HEK293 (cell line): Measurements from ENCODE around the gene KCNJ11.

Source experiments
- CTCF ChIA-PET: fragments of 350-600 bp; formaldehyde crosslinking; extraction: SDS; loops from one replicate; lab custom pipeline; 2021; ENCODE audit warnings: antibody characterized with exemption; lab: Yijun Ruan, JAX
- POLR2A ChIA-PET: fragments of 300-600 bp; formaldehyde crosslinking; extraction: SDS; loops from one replicate; lab custom pipeline; 2020; ENCODE audit warnings: antibody characterized with exemption, inconsistent platforms; lab: Yijun Ruan, JAX
- H3K27ac ChIP-seq: fragments of 200-500 bp; sonication (Bioruptor generic); 2 replicates; pipeline ENCODE4 v1.5.1; 2014; ENCODE audit warnings: low read depth, low read length, control low read depth, inconsistent platforms; ENCODE audit errors: extremely low read depth
- H3K36me3 ChIP-seq, 2 experiments: fragments of 200-500 bp in 1 of 2; sonication (Bioruptor generic) in 1 of 2; 1 replicate in 1 of 2; 2 replicates in 1 of 2; pipeline ENCODE4 v1.5.1; 2014 to 2017; ENCODE audit warnings: inconsistent platforms in 2 of 2, low read length in 2 of 2; ENCODE audit not compliant: control insufficient read depth in 2 of 2, insufficient read depth in 1 of 2
- H3K4me1 ChIP-seq: fragments of 200-500 bp; sonication (Bioruptor generic); 2 replicates; pipeline ENCODE4 v1.5.1; 2014; ENCODE audit warnings: mild to moderate bottlenecking, low read length, inconsistent platforms; ENCODE audit not compliant: control insufficient read depth, insufficient read depth
- H3K4me3 ChIP-seq: 2 replicates; pipeline ENCODE4 v1.5.1; 2011; ENCODE audit warnings: low read depth, mild to moderate bottlenecking, control low read depth, low read length, moderate library complexity
- H3K9me3 ChIP-seq: fragments of 200-500 bp; sonication (Bioruptor generic); 2 replicates; pipeline ENCODE4 v1.5.1; 2014; ENCODE audit warnings: low read depth, low read length, inconsistent platforms; ENCODE audit not compliant: control insufficient read depth, insufficient read depth
- BCL11B ChIP-seq: fragments of 450-650 bp; formaldehyde crosslinking; IDR thresholded peaks from 2 replicates; pipeline ENCODE4 v1.5.1; 2016; ENCODE audit warnings: low read depth, missing biosample characterization, missing genetic modification characterization
- CTCF ChIP-seq: fragments of 450-650 bp; formaldehyde crosslinking; IDR thresholded peaks from 2 replicates; pipeline ENCODE4 v1.5.1; 2016; ENCODE audit warnings: missing biosample characterization, missing genetic modification characterization
- GLIS2 ChIP-seq: fragments of 450-650 bp; formaldehyde crosslinking; IDR thresholded peaks from 2 replicates; pipeline ENCODE4 v1.5.1; 2016; ENCODE audit warnings: missing biosample characterization, missing genetic modification characterization
- HIC1 ChIP-seq: fragments of 450-650 bp; formaldehyde crosslinking; IDR thresholded peaks from 2 replicates; pipeline ENCODE4 v1.5.1; 2016; ENCODE audit warnings: missing biosample characterization, missing genetic modification characterization
- IKZF3 ChIP-seq: fragments of 450-650 bp; IDR thresholded peaks from 2 replicates; pipeline ENCODE4 v1.5.0; 2018; ENCODE audit warnings: missing biosample characterization, mild to moderate bottlenecking, missing genetic modification characterization, moderate library complexity
- INSM2 ChIP-seq: fragments of 450-650 bp; formaldehyde crosslinking; IDR thresholded peaks from 2 replicates; pipeline ENCODE4 v1.5.1; 2016; ENCODE audit warnings: missing biosample characterization, missing genetic modification characterization
- KLF10 ChIP-seq: fragments of 450-650 bp; IDR thresholded peaks from 2 replicates; pipeline ENCODE4 v1.5.1; 2018; ENCODE audit warnings: missing biosample characterization, mild to moderate bottlenecking, missing genetic modification characterization
- KLF9 ChIP-seq: fragments of 450-650 bp; formaldehyde crosslinking; IDR thresholded peaks from 2 replicates; pipeline ENCODE4 v1.5.1; 2016; ENCODE audit warnings: missing biosample characterization, missing genetic modification characterization, low read depth
- SCRT2 ChIP-seq: fragments of 450-650 bp; formaldehyde crosslinking; IDR thresholded peaks from 2 replicates; pipeline ENCODE4 v1.5.1; 2016; ENCODE audit warnings: missing biosample characterization, missing genetic modification characterization
- WT1 ChIP-seq: fragments of 450-650 bp; formaldehyde crosslinking; IDR thresholded peaks from 2 replicates; pipeline ENCODE4 v1.5.1; 2016; ENCODE audit warnings: missing biosample characterization, missing genetic modification characterization
- ZBTB49 ChIP-seq: fragments of 450-650 bp; formaldehyde crosslinking; IDR thresholded peaks from 2 replicates; pipeline ENCODE4 v1.5.1; 2016; ENCODE audit warnings: missing biosample characterization, missing genetic modification characterization, low read depth
- ZNF175 ChIP-seq: fragments of 450-650 bp; formaldehyde crosslinking; IDR thresholded peaks from 2 replicates; pipeline ENCODE4 v1.5.1; 2016; ENCODE audit warnings: missing biosample characterization, missing genetic modification characterization
- ZNF521 ChIP-seq: fragments of 450-650 bp; formaldehyde crosslinking; IDR thresholded peaks from 2 replicates; pipeline ENCODE4 v1.5.1; 2017; ENCODE audit warnings: missing biosample characterization, mild to moderate bottlenecking, missing genetic modification characterization
- ZNF629 ChIP-seq: fragments of 450-650 bp; formaldehyde crosslinking; IDR thresholded peaks from 2 replicates; pipeline ENCODE4 v1.5.1; 2017; ENCODE audit warnings: missing biosample characterization, missing genetic modification characterization
- ZNF701 ChIP-seq: fragments of 450-650 bp; formaldehyde crosslinking; IDR thresholded peaks from 2 replicates; pipeline ENCODE4 v1.5.1; 2016; ENCODE audit warnings: missing biosample characterization, missing genetic modification characterization
- ZSCAN16 ChIP-seq: fragments of 450-650 bp; formaldehyde crosslinking; IDR thresholded peaks from 2 replicates; pipeline ENCODE4 v1.5.1; 2016; ENCODE audit warnings: missing biosample characterization, missing genetic modification characterization
- ZSCAN4 ChIP-seq: fragments of 450-650 bp; formaldehyde crosslinking; IDR thresholded peaks from 2 replicates; pipeline ENCODE4 v1.5.1; 2017; ENCODE audit warnings: missing biosample characterization, missing genetic modification characterization
- ZSCAN5A ChIP-seq: fragments of 450-650 bp; formaldehyde crosslinking; IDR thresholded peaks from 2 replicates; pipeline ENCODE4 v1.5.1; 2016; ENCODE audit warnings: missing biosample characterization, missing genetic modification characterization

Gene KCNJ11

GRCh38 chr11:17387811-17388210 is 648 bp downstream of the KCNJ11 start:
- no peak overlapping the region for H3K27ac ChIP-seq
- H3K36me3 ChIP-seq: peaks cover 0 to 8% of the 10 kb centered on the region in 2 experiments; a peak in 1 of 3 replicates
- H3K4me1 ChIP-seq: no peaks in the 10 kb centered on the region
- no peak overlapping the region for H3K4me3 ChIP-seq
- CTCF ChIA-PET: interaction anchor here (1.3 to 12.3 kb wide), 3 partner anchors 18 to 141 kb away, joined by 7 to 318 read pairs (median 192); no protein-coding TSS in a partner anchor
- H3K9me3 ChIP-seq: no peaks in the 10 kb centered on the region
- POLR2A ChIA-PET: interaction anchor here (1.3 kb wide), 1 partner anchor 140 kb away, joined by 6 read pairs; no protein-coding TSS in a partner anchor
- TF ChIP-seq GLIS2 (tag by site-specific recombination) (0 out of 2 replicates have a peak, but pooled peaks have one; percentile 35), ZSCAN5A (tag by site-specific recombination) (no peak)

- no peak overlapping the region for H3K27ac ChIP-seq
- CTCF ChIA-PET: interaction anchor here (0.7 to 12.3 kb wide), 14 partner anchors 9 to 211 kb away, joined by 3 to 318 read pairs (median 4); no protein-coding TSS in a partner anchor
- H3K9me3 ChIP-seq: no peaks in the 10 kb centered on the region
- H3K4me1 ChIP-seq: no peaks in the 10 kb centered on the region
- no peak for TF ChIP-seq KLF9 (tag by site-specific recombination)
- TF ChIP-seq ZNF175 (tag by site-specific recombination): no peak
- no peak for TF ChIP-seq ZNF629 (tag by site-specific recombination)
- TF ChIP-seq ZBTB49: no peak
- TF ChIP-seq HIC1 (tag by site-specific recombination): peak; percentile 25; the same call in 1 of the 2 replicates
- no peak for TF ChIP-seq KLF10 (tag by site-specific recombination)
- no peak for TF ChIP-seq ZSCAN16
- TF ChIP-seq ZNF701 (tag by site-specific recombination): no peak
- TF ChIP-seq, all 188 proteins: peak for 1
- POLR2A ChIA-PET: interaction anchor here (1.0 to 1.2 kb wide), 3 partner anchors 58 to 141 kb away, joined by 3 read pairs; no protein-coding TSS in a partner anchor
- no peak overlapping the region for H3K4me3 ChIP-seq
- peaks cover 0 to 8% of the 10 kb centered on the region in 2 experiments; a peak in 1 of 3 replicates for H3K36me3 ChIP-seq
These were observed 1.2 kb downstream of the KCNJ11 start for GRCh38 chr11:17387254-17387653.

- Histone ChIP-seq H3K27ac (no peak overlapping the region), H3K36me3 (peaks cover 0 to 12% of the 10 kb centered on the region in 2 experiments; a peak in 1 of 3 replicates), H3K4me1 (no peaks in the 10 kb centered on the region), H3K9me3 (no peaks in the 10 kb centered on the region), H3K4me3 (no peak overlapping the region)
- CTCF ChIA-PET: interaction anchor here (0.6 to 12.3 kb wide), 23 partner anchors 8 to 481 kb away, joined by 3 to 318 read pairs (median 3); no protein-coding TSS in a partner anchor
- POLR2A ChIA-PET: interaction anchor here (0.6 to 1.2 kb wide), 4 partner anchors 19 to 141 kb away, joined by 3 read pairs; no protein-coding TSS in a partner anchor
- TF ChIP-seq ZSCAN4 (tag by site-specific recombination) (no peak), ZSCAN16 (no peak), BCL11B (tag by site-specific recombination) (no peak), WT1 (tag by site-specific recombination) (no peak), SCRT2 (tag by site-specific recombination) (no peak), ZNF521 (tag by site-specific recombination) (no peak), INSM2 (tag by site-specific recombination) (no peak), IKZF3 (tag by site-specific recombination) (no peak), CTCF (peak; percentile 36)
These were observed 2.0 kb downstream of the KCNJ11 start for GRCh38 chr11:17386331-17387084.
